ENCODE results near the gene MRPL51. TPM values are rescaled to one million over a fixed set of nuclear protein-coding genes. Genes with fewer than 3 reads are reported as not detected.
A peak's percentile ranks its signal among the peaks of the same experiment; 100 is the strongest.

MRPL51 gene
- total RNA-seq, 1 donor from 2014 or later: 277 TPM

GRCh38 chr12:6452944-6453630 lies 40.0 kb downstream of the MRPL51 start:
- peak; percentile 81 for DNase-seq
- peak overlapping the region; percentile 97 for H3K27ac Mint-ChIP-seq
- no peaks in the 10 kb centered on the region for H3K27me3 Mint-ChIP-seq
- H3K4me1 Mint-ChIP-seq: peaks cover 57% of the 10 kb centered on the region
- H3K36me3 Mint-ChIP-seq (ENCODE audit: low read depth): peaks cover 72% of the 10 kb centered on the region
- no peaks in the 10 kb centered on the region for H3K9me3 Mint-ChIP-seq
- intact Hi-C loops (cut with micrococcal nuclease): loop anchor here (1.0 to 5.0 kb wide), 4 partner anchors 9 to 499 kb away; partner anchors contain the start of genes CD27 and PTPN6
- H3K4me3 Mint-ChIP-seq: peak overlapping the region; percentile 97

DNA sequence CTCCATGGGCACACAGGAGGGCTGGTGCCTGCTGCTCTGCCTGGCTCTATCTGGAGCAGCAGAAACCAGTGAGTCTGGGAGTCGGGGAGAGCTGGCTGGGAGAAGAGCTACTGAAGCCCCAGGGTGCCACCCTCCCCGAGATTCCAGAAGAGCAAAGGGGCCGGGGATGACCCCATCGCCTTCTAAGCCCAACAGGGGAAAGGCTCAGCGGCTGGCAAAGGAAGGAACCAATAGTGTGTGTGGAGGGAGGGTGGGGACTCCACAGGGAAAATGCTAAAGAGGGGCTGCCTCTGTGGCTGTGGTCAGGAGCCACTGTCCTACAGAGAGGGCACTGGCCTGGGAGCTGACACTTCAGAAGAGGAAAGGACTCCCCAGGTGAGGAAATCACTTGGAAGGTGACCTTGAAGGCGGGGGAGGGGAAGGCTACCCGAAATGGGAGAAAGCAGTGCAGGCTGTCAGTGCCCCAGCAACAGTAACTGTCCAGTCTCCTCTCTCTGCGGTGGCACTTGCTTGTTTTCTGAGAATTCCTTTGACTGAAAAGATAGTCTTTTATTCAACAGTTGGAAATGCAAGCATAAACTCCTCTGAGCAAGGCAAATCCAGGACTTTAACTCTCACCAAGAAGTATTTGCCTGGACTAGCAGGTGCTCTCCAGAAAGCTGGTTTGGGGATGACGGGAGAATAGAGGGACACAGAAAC lies 40.7 kb downstream of the MRPL51 start:
- no peaks in the 10 kb centered on the region for H3K9me3 Mint-ChIP-seq
- DNase-seq: peak; percentile 77
- intact Hi-C loops (cut with micrococcal nuclease): loop anchor here (1.0 to 5.0 kb wide), 4 partner anchors 8 to 500 kb away; partner anchors contain the start of genes CD27 and PTPN6
- H3K27me3 Mint-ChIP-seq: no peaks in the 10 kb centered on the region
- H3K4me3 Mint-ChIP-seq: peak overlapping the region; percentile 97
- H3K4me1 Mint-ChIP-seq: peaks cover 63% of the 10 kb centered on the region
- H3K36me3 Mint-ChIP-seq (ENCODE audit: low read depth): peaks cover 70% of the 10 kb centered on the region
- peak overlapping the region; percentile 97 for H3K27ac Mint-ChIP-seq

- Mint-ChIP-seq H3K4me3 (peak within 1 kb of the TSS; percentile 97), H3K9me3 (no peaks in the 10 kb centered on the region), H3K36me3 (ENCODE audit: low read depth) (peaks cover 66% of the 10 kb centered on the region), H3K27me3 (no peaks in the 10 kb centered on the region), H3K27ac (peak within 1 kb of the TSS; percentile 97), H3K4me1 (peaks cover 66% of the 10 kb centered on the region)
- intact Hi-C loops (cut with micrococcal nuclease): loop anchor here (1.0 to 5.0 kb wide), 4 partner anchors 7 to 501 kb away; partner anchors contain the start of genes CD27 and PTPN6
- DNase-seq: peak; percentile 94
Observed at GRCh38 chr12:6451348-6452244, 41.5 kb downstream of the MRPL51 start, which contains the start of gene TAPBPL. TSS of gene TAPBPL (plus strand) at chr12:6452042. CDS start at chr12:6452249, 207 bp downstream.

- Mint-ChIP-seq H3K27me3 (no peaks in the 10 kb centered on the region), H3K4me1 (peaks cover 68% of the 10 kb centered on the region), H3K36me3 (ENCODE audit: low read depth) (peaks cover 67% of the 10 kb centered on the region), H3K9me3 (no peaks in the 10 kb centered on the region), H3K4me3 (peak overlapping the region; percentile 97), H3K27ac (peak overlapping the region; percentile 97)
- intact Hi-C loops (cut with micrococcal nuclease): loop anchor here (5.0 kb wide), 1 partner anchor 501 kb away; the partner anchor contains the start of gene PTPN6
- peak; percentile 74 for DNase-seq
Observed at GRCh38 chr12:6450869-6451347, 42.2 kb downstream of the MRPL51 start.

DNA sequence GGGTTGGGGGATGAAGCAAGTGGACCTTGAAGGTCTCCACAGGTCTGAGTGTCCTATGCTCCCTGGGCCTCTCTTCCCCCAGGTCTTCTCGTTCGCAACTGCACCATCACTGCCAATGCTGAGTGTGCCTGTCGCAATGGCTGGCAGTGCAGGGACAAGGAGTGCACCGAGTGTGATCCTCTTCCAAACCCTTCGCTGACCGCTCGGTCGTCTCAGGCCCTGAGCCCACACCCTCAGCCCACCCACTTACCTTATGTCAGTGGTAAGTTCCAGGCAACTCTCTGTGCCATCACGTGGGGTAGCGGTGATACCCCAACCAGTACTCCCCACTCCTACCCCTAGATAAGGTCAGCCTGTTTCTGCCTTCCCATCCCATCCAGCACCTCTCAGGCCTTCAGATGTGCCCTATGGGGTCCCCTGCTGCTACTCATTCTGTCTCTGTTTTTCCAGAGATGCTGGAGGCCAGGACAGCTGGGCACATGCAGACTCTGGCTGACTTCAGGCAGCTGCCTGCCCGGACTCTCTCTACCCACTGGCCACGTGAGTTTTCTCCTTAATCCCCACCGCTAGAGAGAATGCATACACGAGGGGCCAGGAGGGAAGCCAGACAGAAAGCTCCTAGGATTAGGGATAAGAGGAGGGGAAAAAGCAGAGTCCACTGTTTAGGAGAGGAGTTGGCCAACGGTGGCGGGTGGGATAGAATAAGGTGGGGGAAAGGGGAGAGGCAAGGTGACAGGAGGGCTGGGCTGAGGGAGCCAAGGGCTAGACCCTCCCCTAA lies 42.8 kb downstream of the MRPL51 start:
- Mint-ChIP-seq H3K4me1 (peaks cover 69% of the 10 kb centered on the region), H3K27ac (peak overlapping the region; percentile 97), H3K36me3 (ENCODE audit: low read depth) (peaks cover 68% of the 10 kb centered on the region), H3K9me3 (no peaks in the 10 kb centered on the region), H3K27me3 (no peaks in the 10 kb centered on the region), H3K4me3 (peak overlapping the region; percentile 97)
- no peak for DNase-seq
- intact Hi-C loops (cut with micrococcal nuclease): loop anchor here (5.0 kb wide), 1 partner anchor 502 kb away; the partner anchor contains the start of gene PTPN6

DNA sequence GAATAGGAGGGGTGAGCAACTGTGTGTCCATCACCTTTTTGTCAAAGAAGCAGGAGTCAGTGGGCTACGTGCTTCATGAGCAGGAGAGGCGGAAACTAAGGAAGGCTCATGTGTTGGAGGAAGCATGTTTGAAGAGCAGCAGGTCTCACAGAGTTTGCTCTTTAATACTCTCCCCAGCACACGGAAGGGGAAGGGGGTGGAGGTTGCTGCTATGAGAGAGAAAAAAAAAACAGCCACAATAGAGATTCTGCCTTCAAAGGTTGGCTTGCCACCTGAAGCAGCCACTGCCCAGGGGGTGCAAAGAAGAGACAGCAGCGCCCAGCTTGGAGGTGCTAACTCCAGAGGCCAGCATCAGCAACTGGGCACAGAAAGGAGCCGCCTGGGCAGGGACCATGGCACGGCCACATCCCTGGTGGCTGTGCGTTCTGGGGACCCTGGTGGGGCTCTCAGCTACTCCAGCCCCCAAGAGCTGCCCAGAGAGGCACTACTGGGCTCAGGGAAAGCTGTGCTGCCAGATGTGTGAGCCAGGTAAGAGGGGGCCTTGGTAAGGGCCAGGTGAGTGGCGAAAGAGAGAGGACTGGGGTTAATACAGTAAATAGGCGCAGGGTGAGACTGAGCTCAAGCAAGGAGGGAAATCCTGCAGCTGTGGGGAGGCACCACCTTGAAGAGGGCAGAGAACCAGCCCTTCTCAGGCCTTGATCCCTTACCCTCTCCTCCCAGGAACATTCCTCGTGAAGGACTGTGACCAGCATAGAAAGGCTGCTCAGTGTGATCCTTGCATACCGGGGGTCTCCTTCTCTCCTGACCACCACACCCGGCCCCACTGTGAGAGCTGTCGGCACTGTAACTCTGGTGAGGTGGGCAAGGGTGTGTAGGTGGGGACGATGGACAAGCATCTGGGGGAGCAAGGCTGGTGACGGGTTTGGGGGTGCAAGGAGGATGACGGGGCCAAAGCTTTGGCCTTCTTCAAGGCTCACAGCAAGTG lies 48.1 kb downstream of the MRPL51 start, which contains the start of gene CD27:
TSS of gene CD27 (plus strand) at position 252 of the 985 bp plus-strand sequence. CDS start at position 393, 141 bp downstream.
- H3K4me1 Mint-ChIP-seq: peaks cover 59% of the 10 kb centered on the region
- peak within 1 kb of the TSS; percentile 94 for H3K27ac Mint-ChIP-seq
- no peaks in the 10 kb centered on the region for H3K9me3 Mint-ChIP-seq
- peaks cover 28% of the 10 kb centered on the region for H3K36me3 Mint-ChIP-seq (ENCODE audit: low read depth)
- peak; percentile 83 for DNase-seq
- intact Hi-C loops (cut with micrococcal nuclease): loop anchor here (1.0 kb wide), 1 partner anchor 7 kb away; the partner anchor contains the start of gene TAPBPL
- peak within 1 kb of the TSS; percentile 93 for H3K4me3 Mint-ChIP-seq
- H3K27me3 Mint-ChIP-seq: no peaks in the 10 kb centered on the region

- Mint-ChIP-seq H3K4me1 (peaks cover 60% of the 10 kb centered on the region), H3K36me3 (ENCODE audit: low read depth) (peaks cover 26% of the 10 kb centered on the region), H3K4me3 (peak overlapping the region; percentile 93), H3K27me3 (no peaks in the 10 kb centered on the region), H3K9me3 (no peaks in the 10 kb centered on the region), H3K27ac (peak overlapping the region; percentile 94)
- intact Hi-C loops (cut with micrococcal nuclease): loop anchor here (1.0 kb wide), 1 partner anchor 8 kb away; the partner anchor contains the start of gene TAPBPL
- no peak for DNase-seq
Observed at GRCh38 chr12:6444031-6444430, 49.0 kb downstream of the MRPL51 start.

DNA sequence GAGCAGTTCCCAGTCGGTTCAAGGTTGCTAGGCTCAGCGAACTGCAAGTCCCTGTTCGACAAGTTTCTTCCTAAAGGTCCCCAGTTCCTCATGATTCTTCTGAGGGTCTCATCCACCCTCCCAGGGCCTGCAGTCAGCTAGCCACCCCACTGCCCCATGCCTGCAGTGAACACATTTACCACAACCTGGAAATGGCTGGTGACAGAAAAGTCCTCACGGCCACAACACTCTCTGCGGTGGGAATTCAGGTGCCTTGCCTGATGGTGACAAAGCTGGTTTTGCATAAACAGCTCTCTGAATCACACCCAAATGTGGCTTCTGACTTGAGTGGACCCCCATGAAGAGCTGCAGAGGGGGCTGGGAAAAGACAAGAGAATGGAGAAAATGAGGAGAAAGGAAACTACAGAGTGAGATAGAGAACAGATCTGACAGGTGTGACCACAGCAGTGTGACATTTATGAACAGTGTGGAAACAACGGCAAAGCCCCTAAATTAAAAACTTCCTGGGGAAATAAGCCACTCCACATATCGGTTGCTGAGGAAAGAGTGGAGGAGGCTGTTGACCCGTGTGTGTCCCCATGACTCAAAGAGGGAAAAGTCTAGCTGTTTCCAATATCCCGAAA lies 49.6 kb downstream of the MRPL51 start:
- Mint-ChIP-seq H3K27ac (peak overlapping the region; percentile 94), H3K4me3 (peak overlapping the region; percentile 93), H3K36me3 (ENCODE audit: low read depth) (peaks cover 26% of the 10 kb centered on the region), H3K4me1 (peaks cover 65% of the 10 kb centered on the region), H3K27me3 (no peaks in the 10 kb centered on the region), H3K9me3 (no peaks in the 10 kb centered on the region)
- intact Hi-C loops (cut with micrococcal nuclease): loop anchor here (1.0 kb wide), 2 partner anchors 16 to 19 kb away; no protein-coding TSS in a partner anchor
- DNase-seq: peak; percentile 73

- intact Hi-C loops (cut with micrococcal nuclease): loop anchor here (1.0 kb wide), 2 partner anchors 16 to 19 kb away; no protein-coding TSS in a partner anchor
- Mint-ChIP-seq H3K36me3 (ENCODE audit: low read depth) (peaks cover 22% of the 10 kb centered on the region), H3K27me3 (no peaks in the 10 kb centered on the region), H3K4me3 (peak overlapping the region; percentile 93), H3K9me3 (no peaks in the 10 kb centered on the region), H3K27ac (peak overlapping the region; percentile 94), H3K4me1 (peaks cover 63% of the 10 kb centered on the region)
- no peak for DNase-seq
Observed at GRCh38 chr12:6442836-6443235, 50.2 kb downstream of the MRPL51 start.
